H1 (cell line): ENCODE results near the gene SBK1. TPM values are rescaled to one million over a fixed set of nuclear protein-coding genes. Genes with fewer than 3 reads are reported as not detected.

Source experiments
- CTCF ChIA-PET: fragments of 300-600 bp; sonication (Branson Sonifier 250); formaldehyde crosslinking; loops from one replicate; lab custom pipeline; 2021; ENCODE audit not compliant: partially characterized antibody; lab: Charles Lee
- POLR2A ChIA-PET: fragments of 300-600 bp; sonication (Branson Sonifier 250); formaldehyde crosslinking; loops from one replicate; lab custom pipeline; 2021; ENCODE audit warnings: inconsistent platforms; ENCODE audit not compliant: partially characterized antibody; lab: Charles Lee
- DNase-seq, 2 experiments: peaks; one replicate each; pipeline versions ENCODE4 v3.0.0 to v3.0.0-alpha.2; 2010 to 2022; ENCODE audit warnings: low spot score in 2 of 2, low read depth in 1 of 2, mixed read lengths in 1 of 2
- FAIRE-seq: peaks from 2 replicates; lab custom pipeline; 2011; peaks lifted over from hg19 to GRCh38; lab: Jason Lieb, UNC
- H2AFZ ChIP-seq: 2 replicates; pipeline ENCODE4 v1.8.1; 2012; ENCODE audit warnings: low read length, inconsistent platforms
- H2AK5ac ChIP-seq: 2 replicates; pipeline ENCODE4 v1.6.1; 2013; ENCODE audit warnings: low read depth, low read length
- H2BK120ac ChIP-seq: replicated peaks from 2 replicates; pipeline ENCODE3; 2013; ENCODE audit warnings: low read depth, low read length, inconsistent platforms
- H2BK12ac ChIP-seq: 2 replicates; pipeline ENCODE4 v1.6.1; 2013; ENCODE audit warnings: low read depth, low read length
- H2BK15ac ChIP-seq: 2 replicates; pipeline ENCODE4 v1.6.1; 2013; ENCODE audit warnings: low read length
- H2BK20ac ChIP-seq: 2 replicates; pipeline ENCODE4 v1.6.1; 2013; ENCODE audit warnings: low read length
- H2BK5ac ChIP-seq: 2 replicates; pipeline ENCODE4 v1.6.1; 2013; ENCODE audit warnings: low read depth, low read length
- H3K14ac ChIP-seq: 2 replicates; pipeline ENCODE4 v1.6.1; 2013; ENCODE audit warnings: inconsistent platforms; ENCODE audit not compliant: insufficient read length
- H3K18ac ChIP-seq: 2 replicates; pipeline ENCODE4 v1.6.1; 2013; ENCODE audit warnings: low read length; ENCODE audit errors: extremely low read depth
- H3K23ac ChIP-seq: 2 replicates; pipeline ENCODE4 v1.6.1; 2013; ENCODE audit warnings: inconsistent platforms; ENCODE audit not compliant: insufficient read length
- H3K23me2 ChIP-seq: 2 replicates; pipeline ENCODE4 v1.6.1; 2013; ENCODE audit warnings: low read depth, low read length
- H3K27ac ChIP-seq: 2 replicates; pipeline ENCODE4 v1.6.1; 2011; ENCODE audit warnings: low read depth, low read length, inconsistent platforms
- H3K27me3 ChIP-seq, 4 experiments: replicated peaks in 1 of 4; 1 replicate in 1 of 4; 2 replicates in 3 of 4; pipeline versions ENCODE4 v1.6.1 to v1.8.1; 2011 to 2013; ENCODE audit warnings: low read length in 3 of 4, mild to moderate bottlenecking in 3 of 4, inconsistent platforms in 2 of 4, mixed read lengths in 2 of 4, moderate library complexity in 1 of 4; ENCODE audit not compliant: control insufficient read depth in 3 of 4, insufficient read depth in 3 of 4; ENCODE audit errors: extremely low read depth in 1 of 4
- H3K36me3 ChIP-seq, 4 experiments: 2 replicates each; pipeline versions ENCODE4 v1.6.1 to v1.8.1; 2011 to 2013; ENCODE audit warnings: mild to moderate bottlenecking in 4 of 4, low read length in 3 of 4, moderate library complexity in 2 of 4, control low read depth in 1 of 4, inconsistent platforms in 1 of 4; ENCODE audit not compliant: insufficient read depth in 4 of 4, control insufficient read depth in 2 of 4
- H3K4ac ChIP-seq: replicated peaks from 2 replicates; pipeline ENCODE3; 2013; ENCODE audit warnings: low read length, low read depth, mixed read lengths, inconsistent platforms; ENCODE audit not compliant: insufficient read length
- H3K4me1 ChIP-seq, 4 experiments: replicated peaks in 1 of 4; 1 replicate in 1 of 4; 2 replicates in 3 of 4; pipeline versions ENCODE4 v1.6.1 to v1.8.1; 2011 to 2013; ENCODE audit warnings: low read length in 3 of 4, inconsistent platforms in 2 of 4, mixed read lengths in 1 of 4; ENCODE audit not compliant: insufficient read depth in 4 of 4, control insufficient read depth in 3 of 4
- H3K4me2 ChIP-seq, 2 experiments: 2 replicates each; pipeline versions ENCODE4 v1.6.1 to v1.8.1; 2011 to 2013; ENCODE audit warnings: low read depth in 2 of 2, low read length in 2 of 2, control low read depth in 1 of 2, inconsistent platforms in 1 of 2, mild to moderate bottlenecking in 1 of 2; ENCODE audit not compliant: insufficient read depth in 1 of 2
- H3K4me3 ChIP-seq, 4 experiments: fragments of 200-600, 300-600 bp in 1 of 4; sonication (generic), shearing (Covaris generic), sonication (Bioruptor Twin) in 1 of 4; 2 replicates each; pipeline versions ENCODE4 v1.5.1 to v1.8.1; 2011 to 2016; ENCODE audit warnings: low read length in 4 of 4, low read depth in 3 of 4, control low read depth in 2 of 4, inconsistent platforms in 2 of 4, mild to moderate bottlenecking in 2 of 4, mixed read lengths in 1 of 4, moderate library complexity in 1 of 4; ENCODE audit not compliant: insufficient read depth in 2 of 4; ENCODE audit errors: extremely low read depth in 1 of 4
- H3K56ac ChIP-seq: replicated peaks from 2 replicates; pipeline ENCODE3; 2013; ENCODE audit warnings: low read depth, mild to moderate bottlenecking, mixed read lengths, low read length, inconsistent platforms; ENCODE audit not compliant: insufficient read length
- H3K79me1 ChIP-seq: 2 replicates; pipeline ENCODE4 v1.6.1; 2013; ENCODE audit warnings: low read depth, low read length, control low read depth
- H3K79me2 ChIP-seq, 2 experiments: 2 replicates each; pipeline versions ENCODE4 v1.6.1 to v1.8.1; 2012 to 2013; ENCODE audit warnings: low read length in 2 of 2, mild to moderate bottlenecking in 2 of 2, inconsistent platforms in 1 of 2; ENCODE audit not compliant: insufficient read depth in 2 of 2, control insufficient read depth in 1 of 2
- H3K9ac ChIP-seq, 4 experiments: replicated peaks in 1 of 4; 1 replicate in 1 of 4; 2 replicates in 3 of 4; pipeline versions ENCODE4 v1.6.1 to v1.8.1; 2011 to 2013; ENCODE audit warnings: low read depth in 3 of 4, low read length in 3 of 4, control low read depth in 2 of 4, mild to moderate bottlenecking in 2 of 4, moderate library complexity in 2 of 4, inconsistent platforms in 1 of 4; ENCODE audit errors: extremely low read depth in 1 of 4
- H3K9me3 ChIP-seq, 2 experiments: 2 replicates each; pipeline versions ENCODE4 v1.6.1 to v1.8.1; 2012 to 2013; ENCODE audit warnings: mild to moderate bottlenecking in 2 of 2, moderate library complexity in 2 of 2, control low read depth in 1 of 2, inconsistent platforms in 1 of 2, low read depth in 1 of 2, low read length in 1 of 2, mixed read lengths in 1 of 2; ENCODE audit not compliant: insufficient read depth in 2 of 2
- H4K20me1 ChIP-seq, 2 experiments: replicated peaks in 1 of 2; 2 replicates each; pipeline versions ENCODE3 to v1.8.1; 2011 to 2013; ENCODE audit warnings: inconsistent platforms in 2 of 2, low read length in 2 of 2, mild to moderate bottlenecking in 1 of 2; ENCODE audit not compliant: insufficient read depth in 2 of 2, control insufficient read depth in 1 of 2
- H4K5ac ChIP-seq: 2 replicates; pipeline ENCODE4 v1.6.1; 2013; ENCODE audit warnings: low read length, low read depth, mixed read lengths, inconsistent platforms; ENCODE audit not compliant: insufficient read length
- H4K8ac ChIP-seq: 2 replicates; pipeline ENCODE4 v1.8.0; 2013; ENCODE audit warnings: mild to moderate bottlenecking, moderate library complexity, low read length, inconsistent platforms; ENCODE audit not compliant: insufficient read depth; ENCODE audit errors: extremely low read depth
- H4K91ac ChIP-seq: replicated peaks from 2 replicates; pipeline ENCODE3; 2013; ENCODE audit warnings: low read length, mixed read lengths, inconsistent platforms; ENCODE audit not compliant: insufficient read length
- BCL11A ChIP-seq, 2 experiments: IDR thresholded peaks; one replicate each; pipeline ENCODE4 v1.6.1; 2011; ENCODE audit warnings: low read depth in 2 of 2, low read length in 2 of 2, mild to moderate bottlenecking in 2 of 2
- CHD1 ChIP-seq: IDR thresholded peaks from 2 replicates; pipeline ENCODE4 v1.6.1; 2012; ENCODE audit warnings: low read depth, low read length, improper control_type of control experiment
- CREB1 ChIP-seq: IDR thresholded peaks from 2 replicates; pipeline ENCODE4 v1.6.1; 2012; ENCODE audit warnings: inconsistent platforms
- JUN ChIP-seq: IDR thresholded peaks from 2 replicates; pipeline ENCODE4 v1.6.1; 2011; ENCODE audit warnings: low read depth, mild to moderate bottlenecking, improper control_type of control experiment, low read length
- KDM1A ChIP-seq: fragments of 200-600, 300-600 bp; sonication (generic); IDR thresholded peaks from 2 replicates; pipeline ENCODE4 v1.7.1; 2016; ENCODE audit warnings: mild to moderate bottlenecking, low read length, borderline replicate concordance
- POU5F1 ChIP-seq: IDR thresholded peaks from 2 replicates; pipeline ENCODE4 v1.6.1; 2011; ENCODE audit warnings: low read depth, mild to moderate bottlenecking, low read length, moderate library complexity
- RAD21 ChIP-seq, 2 experiments: IDR thresholded peaks in 1 of 2; conservative IDR thresholded peaks in 1 of 2; 2 replicates each; pipeline ENCODE4 v1.6.1; 2011; ENCODE audit warnings: low read depth in 2 of 2, low read length in 2 of 2, improper control_type of control experiment in 1 of 2, inconsistent platforms in 1 of 2, mild to moderate bottlenecking in 1 of 2, moderate library complexity in 1 of 2
- SP1 ChIP-seq: IDR thresholded peaks from 2 replicates; pipeline ENCODE4 v1.6.1; 2011; ENCODE audit warnings: low read depth, low read length
- SRF ChIP-seq: IDR thresholded peaks from 2 replicates; pipeline ENCODE4 v1.6.1; 2011; ENCODE audit warnings: mild to moderate bottlenecking, low read depth, low read length, moderate library complexity
- SUZ12 ChIP-seq: fragments of 200-600 bp; sonication (generic); IDR thresholded peaks from 2 replicates; pipeline ENCODE4 v1.6.1; 2012; ENCODE audit warnings: mild to moderate bottlenecking, inconsistent platforms, low read length, moderate library complexity, mixed read lengths
- whole genome bisulfite sequencing, 2 experiments: shearing (Covaris generic) in 1 of 2; methylation state at CpG; one replicate each; pipeline versions ENCODE4 v1.1.6 to v1.1.7; 2013 to 2015; ENCODE audit warnings: low lambda C conversion rate in 2 of 2, mixed read lengths in 2 of 2, inconsistent platforms in 1 of 2, low coverage in 1 of 2, missing lambda C conversion rate in 1 of 2; ENCODE audit not compliant: insufficient replicate concordance in 2 of 2, insufficient coverage in 1 of 2, insufficient read length in 1 of 2; ENCODE audit errors: extremely low coverage in 1 of 2, missing lambda C conversion rate in 1 of 2; 5-methylcytosine and 5-hydroxymethylcytosine counted together
- polyA plus RNA-seq, 7 experiments: library from polyadenylated mRNA; depleted of rRNA in 3 of 7; stranded (reverse) in 5 of 7; unstranded in 2 of 7; fragments of >200 nt in 5 of 7; fragments of 200-250 nt in 2 of 7; gene quantifications; 1 replicate in 5 of 7; 2 replicates in 1 of 7; 4 replicates in 1 of 7; pipeline versions ENCODE4 v1.2.1 to v1.2.3, GENCODE V29; 2011 to 2013; ENCODE audit warnings: missing spikeins in 2 of 7, mixed read lengths in 2 of 7
- total RNA-seq: library from RNA; stranded (reverse); fragmentation: NEBNext Ultra II Directional; extraction: Animal tissue kit (Norgen Biotek cat#: 25700); gene quantifications from 2 replicates; pipeline ENCODE4 v1.2.1, GENCODE V29; 2021

SBK1 gene
- total and polyA plus RNA-seq, 2 of the 8 experiments (the other 6 are each of a cell fraction or from before 2014, with no cell fraction given) = 18.2 to 73.9 TPM

DNA sequence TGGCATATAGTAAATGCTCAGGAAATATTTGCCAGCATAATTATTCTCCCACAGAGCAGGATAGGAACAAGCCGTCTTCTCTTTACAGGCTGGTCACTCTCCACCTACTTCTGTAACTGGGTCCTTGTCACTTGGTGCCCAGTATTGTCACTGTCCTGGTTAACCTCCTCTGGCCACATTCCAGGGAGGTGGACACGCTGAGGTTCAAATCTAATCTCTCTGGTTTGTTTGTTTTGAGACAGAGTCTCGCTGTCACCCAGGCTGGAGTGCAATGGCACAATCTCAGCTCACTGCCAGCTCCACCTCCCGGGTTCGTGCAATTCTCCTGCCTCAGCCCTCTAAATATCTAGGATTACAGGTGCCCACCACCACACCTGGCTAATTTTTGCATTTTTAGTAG is 15.6 kb downstream of the SBK1 start:
- POLR2A ChIA-PET = interaction anchor here (1.2 to 3.0 kb wide), 3 partner anchors 14 to 50 kb away, joined by 3 to 8 read pairs (median 5); partner anchors contain the start of gene SBK1
- H3K56ac ChIP-seq = no peak overlapping the region
- H2BK5ac ChIP-seq = no peak overlapping the region
- H3K23ac ChIP-seq = no peak overlapping the region
- peaks cover 13 to 37% of the 10 kb centered on the region in 2 experiments for H4K20me1 ChIP-seq
- no peaks in the 10 kb centered on the region for H3K27me3 ChIP-seq
- no peak overlapping the region for H4K5ac ChIP-seq
- DNase-seq (no peak), FAIRE-seq (no peak)
- no peak overlapping the region for H2BK12ac ChIP-seq
- H3K14ac ChIP-seq = no peak overlapping the region
- 90% methylated on average over 5 of the region's 5 CpGs; no CpG with 5 or more reads in 1 of the 2 experiments for WGBS, 2 experiments
- no peak overlapping the region for H3K4ac ChIP-seq
- no peaks in the 10 kb centered on the region for H3K9me3 ChIP-seq
- no peak overlapping the region for H3K27ac ChIP-seq
- H2BK120ac ChIP-seq = no peak overlapping the region
- no peak overlapping the region for H2AFZ ChIP-seq
- no peak overlapping the region for H2BK20ac ChIP-seq
- no peak overlapping the region for H3K4me2 ChIP-seq
- H2BK15ac ChIP-seq = no peak overlapping the region
- no peak overlapping the region for H4K91ac ChIP-seq
- H4K8ac ChIP-seq = no peak overlapping the region
- H3K4me1 ChIP-seq = no peaks in the 10 kb centered on the region; a peak in 1 of 7 replicates
- no peak overlapping the region for H2AK5ac ChIP-seq
- TF ChIP-seq KDM1A (no peak), SRF (no peak), RAD21 (IDR thresholded peaks at IDR 0.05 in 1 of 2, conservative IDR thresholded peaks at IDR 0.05 in 1 of 2; ENCODE audit: low read depth in 2 of 2, low read length in 2 of 2) (no peak), CREB1 (no peak), BCL11A (IDR thresholded peaks at IDR 0.05; ENCODE audit: low read depth in 2 of 2, low read length in 2 of 2) (no peak), JUN (no peak), CHD1 (no peak), SP1 (no peak), POU5F1 (no peak), SUZ12 (no peak)
- no peaks in the 10 kb centered on the region for H3K23me2 ChIP-seq
- peaks cover 0 to 59% of the 10 kb centered on the region in 2 experiments for H3K79me2 ChIP-seq
- H3K18ac ChIP-seq = no peak overlapping the region
- peaks cover 0 to 6% (median 4%) of the 10 kb centered on the region in 4 experiments; a peak in 5 of 8 replicates for H3K36me3 ChIP-seq
- H3K9ac ChIP-seq = no peak overlapping the region
- H3K4me3 ChIP-seq = no peak overlapping the region
- H3K79me1 ChIP-seq = peaks cover 20% of the 10 kb centered on the region
- CTCF ChIA-PET = interaction anchor here (1.6 kb wide), 1 partner anchor 30 kb away, joined by 4 read pairs; no protein-coding TSS in a partner anchor
